Activated naive CD4-positive, alpha-beta T cell treated with Interleukin-2 at 50 U/mL for 16 hours (primary cell): ENCODE measurements around the gene PTGFRN.
A peak's percentile ranks its signal among the peaks of the same experiment; 100 is the strongest.

Source experiments
- DNase-seq: peaks from one replicate; pipeline ENCODE4 v3.0.0-alpha.2; 2020

Gene PTGFRN

DNA sequence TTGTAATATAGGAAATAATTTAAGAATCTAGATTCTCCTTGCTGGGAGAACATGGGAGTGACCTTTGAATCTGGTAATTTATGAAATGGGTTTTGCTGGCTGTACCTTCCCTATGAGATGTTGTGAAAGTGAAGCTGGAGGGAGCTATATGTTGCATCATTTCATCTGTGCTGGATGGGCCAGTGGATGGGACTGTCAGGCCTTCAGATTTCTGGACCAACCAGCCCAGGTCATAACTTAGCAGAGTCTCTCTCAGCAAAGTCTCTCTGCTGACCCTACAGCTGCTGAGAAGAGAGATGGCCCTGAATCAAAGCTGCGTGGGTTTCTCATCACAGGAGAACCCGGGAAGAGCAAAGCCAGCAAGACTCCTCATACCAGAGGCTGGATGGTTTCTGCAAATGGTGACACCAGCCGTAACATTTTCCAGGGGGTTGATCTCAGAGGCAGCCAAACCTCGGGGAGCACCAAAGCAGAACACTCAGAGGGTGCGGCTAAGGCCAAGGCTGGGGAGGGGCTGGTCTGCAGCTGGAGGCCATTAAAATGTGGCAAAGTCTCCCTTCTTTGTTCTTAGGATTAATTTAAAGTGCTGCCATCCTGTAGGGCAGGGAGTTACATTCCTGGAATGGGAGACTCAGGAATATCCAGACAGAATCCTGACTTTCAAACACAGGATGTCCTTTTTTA is 18.2 kb upstream of the PTGFRN start:
- no peak for DNase-seq

DNA sequence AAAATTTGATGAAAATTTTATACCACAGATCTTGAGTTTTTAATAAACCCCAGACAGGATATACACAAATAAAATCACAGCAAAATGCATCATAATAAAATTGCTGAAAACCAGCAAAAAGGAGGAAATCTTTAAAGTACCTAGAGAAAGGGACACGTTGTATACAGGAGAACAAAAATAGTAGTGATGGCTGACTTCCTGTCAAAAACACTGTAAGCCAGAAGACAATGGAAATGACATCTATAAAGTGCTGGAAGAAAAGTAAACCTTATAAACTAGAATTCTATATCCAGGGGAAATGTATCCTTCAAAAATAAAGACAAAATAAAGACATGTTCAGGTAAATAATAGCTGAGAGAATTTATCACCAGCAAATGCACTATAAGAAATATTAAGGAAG is 14.6 kb upstream of the PTGFRN start:
- DNase-seq, result no peak

DNA sequence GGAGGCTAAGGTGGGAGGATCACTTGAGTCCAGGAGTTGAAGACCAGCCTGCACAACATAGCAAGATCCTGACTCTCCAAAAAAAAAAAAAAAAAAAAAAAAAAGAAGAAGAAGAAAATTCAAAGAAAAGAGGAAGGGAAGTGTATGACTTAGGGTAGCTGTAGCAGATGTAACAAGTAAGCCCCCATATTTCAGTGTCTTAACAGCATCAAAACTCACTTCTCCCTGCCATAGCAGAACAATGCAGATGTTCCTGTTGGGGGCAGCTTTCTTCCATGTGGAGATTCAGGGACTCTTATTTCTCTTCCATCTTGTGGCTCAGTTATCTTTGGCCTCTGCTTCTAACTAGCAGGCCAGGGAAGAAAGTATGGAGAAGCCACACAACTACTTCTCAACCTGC is 10.2 kb upstream of the PTGFRN start:
- DNase-seq, result no peak

DNA sequence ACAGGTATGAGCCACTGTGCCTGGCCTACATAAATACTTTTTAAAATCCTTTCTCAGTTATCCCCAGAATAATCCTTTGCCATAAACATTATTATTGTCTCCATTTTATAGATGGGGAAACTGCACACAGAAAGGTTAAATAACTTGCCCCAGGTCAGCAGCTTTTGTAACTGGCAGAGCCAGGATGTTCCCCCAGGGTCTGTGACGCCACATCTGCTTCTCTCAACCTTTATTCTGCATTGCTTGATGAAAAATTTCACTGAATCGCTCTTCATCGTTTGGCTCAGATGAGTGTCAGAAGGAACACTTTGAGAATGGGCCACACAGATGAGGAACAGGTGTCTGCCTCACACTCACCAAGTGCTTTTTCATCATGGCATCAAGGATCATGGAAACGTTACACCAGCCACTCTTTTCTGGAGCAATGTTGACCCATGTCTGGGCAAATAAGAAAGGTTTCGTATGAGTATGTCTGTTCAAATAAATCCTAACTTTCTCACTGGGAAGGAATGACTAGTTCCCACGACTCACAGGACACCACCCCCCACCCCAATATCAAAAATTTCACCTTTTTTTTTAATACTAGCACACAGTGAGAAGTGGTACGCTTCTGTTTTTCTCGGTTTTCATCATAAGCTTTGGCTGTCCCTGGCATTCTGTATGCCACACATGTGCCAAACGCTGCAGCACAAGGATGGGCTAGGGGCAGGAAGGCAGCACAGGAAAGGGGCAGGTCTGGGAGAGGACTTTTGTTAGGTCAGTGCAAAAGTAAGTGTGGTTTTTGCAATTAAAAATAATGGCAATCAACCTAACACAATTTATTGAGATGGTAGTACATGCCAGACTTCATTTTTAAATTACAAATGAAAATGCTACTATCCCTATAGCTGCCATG is 9.0 kb upstream of the PTGFRN start:
- no peak for DNase-seq

DNA sequence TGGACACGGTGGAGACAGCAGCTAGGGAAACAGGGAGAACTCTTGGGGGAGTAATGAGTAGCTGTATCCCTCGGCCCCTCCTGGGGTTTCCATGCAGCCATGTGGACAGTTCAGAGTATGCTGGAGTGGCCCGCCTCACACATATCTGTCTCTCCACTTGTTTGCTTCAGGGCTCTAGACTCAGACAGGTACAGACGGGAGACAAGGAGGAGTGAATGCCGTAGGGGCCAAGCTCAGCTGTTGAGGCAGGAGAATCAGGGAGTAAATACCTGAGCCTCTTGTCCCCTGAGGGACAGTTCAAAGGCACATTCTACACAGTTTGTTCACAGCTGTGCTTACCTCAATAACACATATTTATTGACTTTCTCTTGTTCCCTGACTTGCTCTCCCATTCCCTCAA is 7.7 kb upstream of the PTGFRN start:
- DNase-seq, result no peak

DNA sequence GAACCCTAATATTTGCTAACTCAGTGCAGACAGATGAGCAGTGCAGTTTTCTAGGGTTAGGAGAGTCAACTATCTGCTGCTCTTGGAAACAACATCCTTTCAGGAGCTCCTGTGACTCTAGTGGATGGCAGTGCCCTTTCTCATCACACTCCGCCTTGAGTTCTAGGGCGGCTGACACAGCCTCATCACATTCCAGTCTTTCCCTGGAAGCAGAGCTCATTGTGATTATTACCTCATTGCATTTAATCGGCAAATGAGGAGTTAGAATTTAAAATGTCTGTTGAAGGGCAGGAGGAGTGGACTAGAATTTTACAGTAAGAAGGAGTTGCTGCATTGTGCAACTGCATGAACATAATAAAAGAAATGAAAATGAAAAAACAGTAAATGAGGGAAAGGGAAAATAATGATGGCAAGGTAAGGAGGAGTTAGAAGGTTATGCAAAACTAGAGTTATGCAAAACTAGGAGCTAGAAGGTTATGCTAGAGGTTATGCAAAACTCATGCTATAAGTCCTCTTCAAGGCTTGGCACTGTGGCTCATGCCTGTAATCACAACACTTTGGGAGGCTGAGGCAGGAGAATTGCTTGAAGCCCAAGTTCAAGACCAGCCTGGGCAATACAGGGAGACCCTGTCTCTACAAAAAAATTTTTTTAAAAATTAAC is 6.9 kb upstream of the PTGFRN start:
- DNase-seq, result no peak

DNA sequence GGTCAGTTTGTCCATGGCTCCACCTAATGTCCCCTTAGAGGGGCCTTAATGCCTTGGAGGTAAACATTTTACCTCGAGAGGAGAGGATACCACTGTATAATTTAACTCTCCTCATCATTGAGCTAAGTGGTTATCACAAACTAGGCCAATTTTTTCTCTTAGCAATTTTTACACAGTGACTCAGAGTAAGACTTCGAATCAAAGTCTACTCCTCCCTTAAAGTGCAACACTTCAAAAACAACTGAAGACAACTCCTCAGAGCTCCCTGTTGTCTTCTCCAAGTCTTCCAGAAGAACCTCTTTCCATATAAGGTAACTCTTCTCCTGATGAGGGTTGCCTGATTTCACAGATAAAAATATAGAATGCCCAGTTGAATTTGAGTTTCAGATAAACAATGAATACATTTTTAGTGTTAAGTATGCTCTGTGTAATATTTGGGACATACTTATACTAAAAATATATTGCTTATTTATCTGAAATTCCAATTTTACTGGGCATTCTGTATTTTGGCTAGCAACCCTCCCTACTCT is 4.9 kb upstream of the PTGFRN start:
- DNase-seq, result no peak

DNA sequence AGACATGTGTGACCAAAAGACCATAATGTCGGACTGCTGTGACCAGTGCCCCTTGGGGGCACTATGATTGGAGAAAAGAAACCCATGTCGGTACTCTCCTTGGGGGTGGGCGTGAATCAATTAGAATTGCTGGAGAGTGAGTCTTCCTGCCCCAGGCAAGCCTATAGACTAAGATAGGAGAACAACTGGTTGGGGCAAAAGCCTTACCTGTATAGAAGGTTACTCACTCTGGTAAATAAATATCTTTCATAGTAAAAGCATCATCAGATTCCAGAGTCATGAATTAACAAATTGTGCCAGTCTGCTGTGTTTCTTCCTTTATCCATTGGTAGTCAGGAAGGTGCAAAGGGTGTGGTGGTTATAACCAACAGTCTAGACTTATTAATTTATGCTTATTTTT is 2.9 kb upstream of the PTGFRN start:
- no peak for DNase-seq

DNA sequence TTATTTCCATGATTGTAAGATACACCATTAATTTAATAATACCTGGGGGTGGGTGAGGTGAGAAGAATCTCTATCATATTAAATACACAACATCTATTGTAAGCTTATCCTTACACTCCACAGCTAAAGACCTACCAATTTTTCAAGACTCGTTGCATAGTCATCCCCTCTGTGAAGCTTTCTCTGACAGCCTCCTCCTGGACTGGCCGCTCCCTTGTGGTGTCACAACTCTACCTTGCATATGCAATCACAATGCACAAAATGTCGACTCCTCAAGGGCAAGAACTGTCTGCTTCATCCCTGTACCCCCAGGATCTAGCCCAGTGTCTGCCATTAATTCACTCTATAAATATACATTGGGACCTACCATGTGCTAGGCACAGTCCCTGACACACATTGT is 2.4 kb upstream of the PTGFRN start:
- DNase-seq, result no peak

DNA sequence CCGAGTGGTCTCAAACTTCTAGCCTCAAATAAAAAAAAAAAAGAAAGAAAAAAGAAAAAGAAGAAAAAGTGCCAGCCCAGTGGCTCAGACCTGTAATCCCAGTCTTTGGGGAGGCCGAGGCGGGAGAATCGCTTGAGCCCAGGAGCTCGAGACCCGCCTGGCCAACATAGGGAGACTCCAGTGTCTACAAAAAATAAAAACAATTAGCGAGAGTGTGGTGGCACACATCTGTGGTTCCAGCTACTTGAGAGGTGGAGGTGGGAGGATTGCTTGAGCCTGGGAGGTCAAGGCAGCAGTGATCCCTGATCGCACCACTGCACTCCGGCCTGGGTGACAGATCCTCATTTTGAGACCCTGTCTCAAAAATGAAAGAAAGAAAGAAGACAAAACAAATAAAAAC is 1.4 kb upstream of the PTGFRN start:
- no peak for DNase-seq

DNA sequence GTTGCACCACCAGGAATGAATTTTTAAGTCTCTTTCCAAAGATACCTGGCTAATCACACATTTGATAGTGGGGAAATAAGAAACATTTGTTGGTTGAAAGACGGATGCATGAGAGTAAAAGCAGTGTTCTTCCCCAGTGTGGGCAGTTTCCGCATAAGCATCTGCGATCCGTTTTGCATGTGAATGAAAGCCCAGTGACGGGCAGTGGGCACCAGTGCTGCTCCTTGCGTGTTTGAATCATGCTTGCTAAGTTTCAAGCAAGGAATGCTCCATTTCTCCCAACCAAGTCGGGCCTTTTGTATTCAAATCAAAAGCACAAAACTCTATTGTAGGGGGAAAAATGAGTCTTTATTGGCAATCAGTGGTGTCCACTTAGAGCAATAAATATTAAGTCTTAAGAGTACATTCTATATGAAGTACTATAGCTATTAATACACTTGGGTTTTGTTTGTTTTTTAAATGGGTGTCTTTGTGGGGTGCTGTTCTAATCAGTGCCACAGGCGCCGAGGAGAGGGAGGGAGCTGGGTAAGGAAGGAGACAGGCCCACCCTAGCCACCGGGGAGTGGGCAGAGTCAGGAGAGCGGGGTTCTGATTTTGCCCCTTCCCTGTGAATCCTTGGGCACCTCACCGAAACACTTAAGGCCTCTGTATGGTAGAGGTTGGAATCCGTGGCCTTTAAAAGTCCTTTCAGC is 750 bp upstream of the PTGFRN start:
- no peak for DNase-seq

DNA sequence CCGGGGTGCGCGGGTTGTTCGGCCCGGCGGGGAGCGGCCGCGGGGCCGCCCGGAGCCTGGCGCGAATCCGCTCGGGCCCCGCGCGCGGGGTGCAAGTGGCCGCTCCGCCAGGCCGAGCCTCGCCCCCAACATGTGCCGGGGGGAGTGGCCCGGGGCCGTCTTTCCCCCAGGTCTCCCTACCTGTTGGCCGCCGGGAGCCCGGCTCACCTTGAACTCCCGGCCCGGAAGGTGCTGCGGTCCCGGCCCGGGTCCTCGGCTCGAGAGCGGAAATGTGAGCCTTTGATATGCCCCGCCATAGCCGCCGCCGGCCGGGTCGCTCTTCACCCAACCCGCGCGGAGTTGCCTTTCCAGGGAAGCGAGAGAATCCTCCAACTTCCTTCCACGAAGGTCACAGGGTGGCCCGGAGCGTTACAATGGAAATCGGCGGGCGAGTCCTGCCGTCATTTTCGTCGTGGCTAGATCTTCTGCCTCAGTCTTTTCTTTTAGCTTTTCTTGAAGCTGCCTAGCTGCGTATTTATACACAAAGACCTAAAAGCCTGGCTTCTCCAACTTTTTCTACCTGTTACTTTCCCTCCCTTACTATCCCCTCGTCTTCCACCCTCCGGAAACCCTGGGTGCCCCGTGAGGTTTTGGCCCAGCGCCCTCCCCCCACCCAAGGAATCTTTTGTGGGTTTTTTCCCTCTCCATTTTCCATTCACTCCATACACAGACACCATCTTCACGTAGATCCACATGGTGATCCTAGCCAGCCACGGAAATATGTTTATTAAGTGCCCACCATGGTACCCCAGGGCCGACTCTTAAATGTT is 867 bp downstream of the PTGFRN start:
- peak; percentile 46 for DNase-seq

DNA sequence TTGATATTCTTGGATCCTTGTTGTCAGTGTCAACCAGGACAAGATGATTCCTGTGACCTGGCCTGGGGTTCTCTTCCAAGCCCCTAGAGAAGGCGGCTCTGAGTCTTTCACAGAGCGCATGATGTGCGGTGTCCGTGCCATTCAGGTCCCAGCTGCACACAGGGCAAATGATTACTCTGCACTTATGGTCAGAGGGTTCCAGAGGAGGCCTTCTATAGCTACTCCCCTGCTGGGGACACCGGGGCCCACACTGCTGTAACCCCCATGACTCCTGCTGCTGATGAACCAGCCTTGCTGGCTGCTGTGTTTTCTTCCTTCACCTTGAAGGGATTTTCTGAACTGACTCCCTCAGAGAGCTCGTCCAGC is 1.5 kb downstream of the PTGFRN start:
- DNase-seq, result no peak

DNA sequence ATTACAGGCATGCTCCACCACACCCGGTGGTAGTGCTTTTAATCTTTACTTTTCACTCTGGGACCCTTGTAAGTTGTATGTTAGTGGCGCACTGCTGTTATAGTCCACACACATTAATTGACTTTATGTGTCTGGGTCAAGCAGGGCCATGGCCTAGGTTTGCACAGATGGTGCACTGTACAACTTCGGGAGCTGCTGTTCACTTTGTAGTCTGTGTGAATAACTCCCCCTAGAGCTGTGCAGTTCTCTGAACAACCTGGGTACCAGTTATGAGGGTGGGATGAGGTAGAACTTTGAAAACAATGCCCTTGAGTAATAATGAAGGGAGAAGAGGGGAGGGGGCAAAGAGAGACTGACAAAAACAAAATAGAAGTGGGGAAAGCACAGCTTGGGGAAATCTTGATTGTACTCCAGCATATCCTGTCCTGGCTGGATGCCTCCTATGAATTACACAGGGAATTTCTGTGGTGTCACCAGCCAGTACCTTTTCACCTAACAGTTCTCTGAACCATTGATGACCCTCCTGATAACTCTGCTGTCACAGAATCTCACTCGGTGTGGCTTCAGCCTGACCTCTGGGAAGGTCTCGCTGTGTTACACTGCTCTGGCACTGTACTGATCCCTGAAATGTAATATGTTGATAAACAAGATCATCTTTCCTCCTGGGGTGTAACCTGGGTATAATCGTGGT is 2.2 kb downstream of the PTGFRN start:
- DNase-seq, result no peak

DNA sequence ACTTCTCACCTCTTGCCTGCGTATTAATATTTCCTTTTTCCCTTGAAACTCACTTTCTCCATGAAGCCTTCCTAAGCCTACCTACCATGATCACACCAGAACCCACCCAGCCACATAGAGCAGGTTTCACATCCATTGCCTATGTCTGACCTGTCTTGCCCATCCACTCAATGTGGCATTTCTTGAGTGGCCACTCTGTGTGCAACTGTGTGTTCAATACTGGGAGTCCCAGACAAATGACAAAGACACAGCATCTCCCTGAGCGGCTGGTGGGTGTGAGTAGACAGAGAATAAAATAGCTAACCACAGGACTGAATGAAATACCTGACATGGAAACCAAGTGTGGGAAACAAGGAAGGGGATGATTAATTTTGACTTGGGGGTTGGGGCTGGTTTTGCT is 3.1 kb downstream of the PTGFRN start:
- no peak for DNase-seq

DNA sequence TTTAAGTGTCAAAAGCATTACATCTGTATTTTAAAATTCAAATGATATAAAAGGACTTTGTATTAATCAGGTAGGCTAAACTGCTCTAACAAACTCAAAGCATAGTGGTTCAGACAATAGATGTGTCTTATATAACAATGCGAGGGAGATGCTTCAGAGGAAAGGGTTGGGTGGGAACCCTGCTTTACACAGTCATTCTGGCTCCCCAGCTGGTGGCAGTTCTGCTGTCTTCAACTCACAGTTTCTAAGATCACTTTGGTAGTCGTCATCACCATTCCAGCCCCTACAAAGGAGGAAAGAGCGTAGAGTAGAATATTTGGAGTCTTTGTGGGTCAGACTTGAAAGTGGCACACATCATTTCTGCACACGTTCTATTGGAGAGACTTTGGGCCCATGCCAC is 4.2 kb downstream of the PTGFRN start:
- DNase-seq, result no peak

DNA sequence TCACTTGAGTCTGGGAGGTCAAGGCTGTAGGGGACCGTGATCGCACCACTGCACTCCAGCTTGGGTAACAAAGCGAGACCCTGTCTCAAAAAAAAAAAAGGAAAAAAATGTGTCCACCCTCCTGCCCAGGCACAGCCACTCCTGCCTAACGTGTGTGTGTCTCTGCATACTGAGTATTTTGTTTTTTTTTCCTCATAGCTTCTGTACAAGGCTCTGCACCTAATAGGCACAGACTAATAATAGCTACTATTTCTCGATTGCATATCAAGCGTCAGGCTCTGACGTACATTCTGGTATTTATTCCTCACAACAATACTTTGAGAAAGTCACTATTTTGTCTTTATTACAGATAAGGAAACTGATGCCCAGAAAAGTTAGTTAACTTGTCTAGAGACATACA is 5.0 kb downstream of the PTGFRN start:
- no peak for DNase-seq

DNA sequence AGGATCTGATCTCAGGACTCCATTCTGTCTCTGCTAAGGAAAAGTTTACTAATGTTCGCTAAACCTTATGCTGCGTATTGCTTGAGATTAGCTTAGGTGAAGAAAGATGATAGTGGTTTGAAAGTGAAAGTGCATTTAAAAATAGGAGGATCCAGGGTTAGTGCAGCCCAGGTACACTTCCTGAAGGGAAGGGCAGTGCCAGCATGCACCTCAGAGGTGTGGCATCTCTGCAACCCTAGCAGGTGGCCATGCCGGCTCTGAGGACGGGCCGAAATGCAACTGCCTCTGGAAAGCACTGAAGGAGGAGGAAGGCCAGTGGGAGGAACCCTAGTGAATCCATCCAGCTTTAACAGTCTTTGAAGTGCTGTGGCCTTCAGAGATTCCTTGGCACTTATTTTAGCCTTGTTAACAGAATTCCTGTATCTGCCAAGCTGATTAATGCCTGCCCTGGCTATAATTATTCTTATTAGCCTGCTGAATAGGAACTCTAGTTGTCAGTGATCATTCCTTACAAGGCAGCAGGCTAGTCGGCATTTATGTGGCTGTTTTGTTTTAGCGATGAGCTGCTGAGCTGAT is 5.5 kb downstream of the PTGFRN start:
- no peak for DNase-seq

DNA sequence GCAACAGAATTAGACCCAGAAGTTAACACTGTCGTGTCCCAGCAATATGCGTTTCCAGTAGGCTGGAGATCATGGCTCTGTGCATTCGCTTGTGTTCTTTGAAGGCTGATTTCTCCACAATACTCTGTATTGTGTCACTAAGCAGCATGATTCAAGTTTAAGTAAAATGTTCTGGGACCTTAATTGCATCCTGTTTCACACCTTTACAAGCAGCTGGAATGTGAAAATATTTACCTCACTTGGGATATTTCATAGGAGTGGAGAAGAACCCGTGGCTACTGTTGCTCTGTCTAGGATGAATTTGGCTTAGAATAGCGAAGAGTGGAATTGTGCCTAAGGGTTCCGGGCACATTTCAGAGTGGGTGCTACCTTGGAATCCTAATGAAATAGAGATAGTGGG is 6.3 kb downstream of the PTGFRN start:
- DNase-seq, result no peak

DNA sequence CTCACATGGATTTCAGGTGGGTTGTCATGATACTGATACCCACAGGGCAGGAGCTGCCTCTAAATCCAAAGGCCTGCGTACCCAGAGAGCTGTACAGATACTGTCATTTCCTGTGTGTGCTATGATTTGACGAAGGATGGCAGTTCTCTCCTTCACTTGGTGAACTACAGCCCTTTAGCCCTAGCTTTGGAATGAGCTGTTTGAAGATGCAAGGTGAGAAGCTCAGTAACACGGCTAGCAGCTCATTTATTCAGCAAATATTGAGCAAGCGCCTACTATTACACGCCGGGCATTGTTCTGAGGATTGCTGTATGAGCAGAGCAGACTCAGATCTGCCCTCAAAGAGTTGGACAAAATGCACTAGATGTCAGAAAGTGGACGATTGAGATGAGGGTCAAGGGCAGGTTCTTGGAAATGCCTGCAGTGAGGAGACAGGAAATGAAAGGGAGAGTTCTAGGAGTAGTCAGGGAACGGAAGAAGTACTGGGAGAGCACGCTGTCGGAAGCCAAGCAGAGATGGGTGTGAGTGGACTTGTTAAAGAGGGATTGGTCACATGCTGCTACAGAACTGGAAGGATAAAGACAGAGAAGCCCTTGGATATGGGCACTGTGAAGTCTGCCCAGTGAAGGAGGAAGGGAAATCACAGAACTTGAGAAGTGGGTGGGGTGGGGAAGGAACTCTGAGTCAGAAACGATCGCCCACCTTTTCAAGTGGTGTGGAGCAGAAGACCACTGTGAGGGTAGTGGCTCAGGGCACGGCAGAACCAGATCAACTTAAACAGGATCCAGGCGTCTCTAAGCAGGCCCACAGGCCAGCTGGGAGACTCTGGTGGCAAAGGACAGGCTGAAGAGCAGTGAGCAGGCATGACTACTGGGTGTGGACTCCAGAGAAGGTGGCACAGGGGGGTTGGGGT is 7.1 kb downstream of the PTGFRN start:
- DNase-seq, result no peak
